ENCODE results near the gene SPECC1L.

The SPECC1L gene

DNA sequence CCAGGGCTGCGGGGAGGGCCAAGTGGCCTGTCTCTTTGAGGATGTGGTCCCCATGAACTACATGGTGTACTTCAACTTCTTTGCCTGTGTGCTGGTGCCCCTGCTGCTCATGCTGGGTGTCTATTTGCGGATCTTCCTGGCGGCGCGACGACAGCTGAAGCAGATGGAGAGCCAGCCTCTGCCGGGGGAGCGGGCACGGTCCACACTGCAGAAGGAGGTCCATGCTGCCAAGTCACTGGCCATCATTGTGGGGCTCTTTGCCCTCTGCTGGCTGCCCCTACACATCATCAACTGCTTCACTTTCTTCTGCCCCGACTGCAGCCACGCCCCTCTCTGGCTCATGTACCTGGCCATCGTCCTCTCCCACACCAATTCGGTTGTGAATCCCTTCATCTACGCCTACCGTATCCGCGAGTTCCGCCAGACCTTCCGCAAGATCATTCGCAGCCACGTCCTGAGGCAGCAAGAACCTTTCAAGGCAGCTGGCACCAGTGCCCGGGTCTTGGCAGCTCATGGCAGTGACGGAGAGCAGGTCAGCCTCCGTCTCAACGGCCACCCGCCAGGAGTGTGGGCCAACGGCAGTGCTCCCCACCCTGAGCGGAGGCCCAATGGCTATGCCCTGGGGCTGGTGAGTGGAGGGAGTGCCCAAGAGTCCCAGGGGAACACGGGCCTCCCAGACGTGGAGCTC lies 170.2 kb downstream of the SPECC1L start:
- TF ChIP-seq, protein P1, sequence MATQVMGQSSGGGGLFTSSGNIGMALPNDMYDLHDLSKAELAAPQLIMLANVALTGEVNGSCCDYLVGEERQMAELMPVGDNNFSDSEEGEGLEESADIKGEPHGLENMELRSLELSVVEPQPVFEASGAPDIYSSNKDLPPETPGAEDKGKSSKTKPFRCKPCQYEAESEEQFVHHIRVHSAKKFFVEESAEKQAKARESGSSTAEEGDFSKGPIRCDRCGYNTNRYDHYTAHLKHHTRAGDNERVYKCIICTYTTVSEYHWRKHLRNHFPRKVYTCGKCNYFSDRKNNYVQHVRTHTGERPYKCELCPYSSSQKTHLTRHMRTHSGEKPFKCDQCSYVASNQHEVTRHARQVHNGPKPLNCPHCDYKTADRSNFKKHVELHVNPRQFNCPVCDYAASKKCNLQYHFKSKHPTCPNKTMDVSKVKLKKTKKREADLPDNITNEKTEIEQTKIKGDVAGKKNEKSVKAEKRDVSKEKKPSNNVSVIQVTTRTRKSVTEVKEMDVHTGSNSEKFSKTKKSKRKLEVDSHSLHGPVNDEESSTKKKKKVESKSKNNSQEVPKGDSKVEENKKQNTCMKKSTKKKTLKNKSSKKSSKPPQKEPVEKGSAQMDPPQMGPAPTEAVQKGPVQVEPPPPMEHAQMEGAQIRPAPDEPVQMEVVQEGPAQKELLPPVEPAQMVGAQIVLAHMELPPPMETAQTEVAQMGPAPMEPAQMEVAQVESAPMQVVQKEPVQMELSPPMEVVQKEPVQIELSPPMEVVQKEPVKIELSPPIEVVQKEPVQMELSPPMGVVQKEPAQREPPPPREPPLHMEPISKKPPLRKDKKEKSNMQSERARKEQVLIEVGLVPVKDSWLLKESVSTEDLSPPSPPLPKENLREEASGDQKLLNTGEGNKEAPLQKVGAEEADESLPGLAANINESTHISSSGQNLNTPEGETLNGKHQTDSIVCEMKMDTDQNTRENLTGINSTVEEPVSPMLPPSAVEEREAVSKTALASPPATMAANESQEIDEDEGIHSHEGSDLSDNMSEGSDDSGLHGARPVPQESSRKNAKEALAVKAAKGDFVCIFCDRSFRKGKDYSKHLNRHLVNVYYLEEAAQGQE (IDR thresholded peaks at IDR 0.05; ENCODE audit: insufficient replicate concordance, low read depth) = no peak
- TF ChIP-seq SPI1 (IDR thresholded peaks at IDR 0.05; ENCODE audit: borderline replicate concordance, low read depth) (no peak), POLR2AphosphoS5 (IDR thresholded peaks at IDR 0.05; ENCODE audit: low read depth) (no peak), GABPA (IDR thresholded peaks at IDR 0.05; ENCODE audit: low read depth) (no peak), CTCF (IDR thresholded peaks at IDR 0.05; ENCODE audit: insufficient read depth, low read length) (no peak)
- no peak for DNase-seq (ENCODE audit: low read depth in 1 of 2, low spot score in 1 of 2)
- peak overlapping the region; percentile 63 for H3K27ac ChIP-seq (replicated peaks)
- H3K4me3 ChIP-seq (replicated peaks; ENCODE audit: insufficient read depth, low read length) = no peak overlapping the region
- no peaks in the 10 kb centered on the region for H3K27me3 ChIP-seq (ENCODE audit: insufficient read depth, poor library complexity, severe bottlenecking)

GRCh38 chr22:24441406-24442351 lies 171.0 kb downstream of the SPECC1L start:
- no peak overlapping the region for H3K4me3 ChIP-seq (replicated peaks; ENCODE audit: insufficient read depth, low read length)
- no peaks in the 10 kb centered on the region for H3K27me3 ChIP-seq (ENCODE audit: insufficient read depth, poor library complexity, severe bottlenecking)
- no peak for DNase-seq (ENCODE audit: low read depth in 1 of 2, low spot score in 1 of 2)
- TF ChIP-seq SPI1 (IDR thresholded peaks at IDR 0.05; ENCODE audit: borderline replicate concordance, low read depth) = no peak
- TF ChIP-seq GABPA (IDR thresholded peaks at IDR 0.05; ENCODE audit: low read depth) = no peak
- TF ChIP-seq, protein P1 (IDR thresholded peaks at IDR 0.05; ENCODE audit: insufficient replicate concordance, low read depth) = no peak
- TF ChIP-seq CTCF (IDR thresholded peaks at IDR 0.05; ENCODE audit: insufficient read depth, low read length) = no peak
- peak overlapping the region; percentile 63; the same call in 1 of the 2 replicates for H3K27ac ChIP-seq (replicated peaks)

DNA sequence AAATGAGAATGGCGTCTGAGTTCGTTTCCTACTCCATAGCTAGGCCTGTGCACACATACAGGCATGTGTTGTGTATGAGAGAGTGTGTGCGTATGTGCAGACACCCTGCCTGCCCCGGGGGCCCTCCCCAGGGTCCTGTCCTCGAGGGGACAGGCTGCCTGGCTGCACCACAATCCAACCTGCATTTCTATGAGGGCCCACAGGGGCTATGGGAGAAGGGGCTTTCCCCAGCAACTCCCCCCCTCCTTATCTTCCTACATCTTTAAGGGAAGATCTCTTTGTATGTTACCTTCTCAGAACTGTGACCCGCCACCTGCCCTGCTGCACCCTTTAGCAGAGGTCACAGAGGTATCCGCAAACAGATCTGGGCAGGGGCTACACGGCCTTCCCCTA lies 171.7 kb downstream of the SPECC1L start:
- no peak overlapping the region for H3K4me3 ChIP-seq (replicated peaks; ENCODE audit: insufficient read depth, low read length)
- DNase-seq (ENCODE audit: low read depth in 1 of 2, low spot score in 1 of 2) = no peak
- H3K27ac ChIP-seq (replicated peaks) = no peak overlapping the region
- H3K27me3 ChIP-seq (ENCODE audit: insufficient read depth, poor library complexity, severe bottlenecking) = no peaks in the 10 kb centered on the region
- TF ChIP-seq POLR2AphosphoS5 (IDR thresholded peaks at IDR 0.05; ENCODE audit: low read depth) (no peak), SPI1 (IDR thresholded peaks at IDR 0.05; ENCODE audit: borderline replicate concordance, low read depth) (no peak), CTCF (IDR thresholded peaks at IDR 0.05; ENCODE audit: insufficient read depth, low read length) (no peak), GABPA (IDR thresholded peaks at IDR 0.05; ENCODE audit: low read depth) (no peak)
- TF ChIP-seq, protein P1 (IDR thresholded peaks at IDR 0.05; ENCODE audit: insufficient replicate concordance, low read depth) = no peak
